ENCODE measurements around the gene RNF214. TPM values are rescaled to one million over a fixed set of nuclear protein-coding genes. Genes with fewer than 3 reads are reported as not detected.

RNF214 gene
- total and polyA plus RNA-seq, 2 of the 13 experiments (the other 11 are each of a cell fraction or from before 2014, with no cell fraction given) = 10.7 to 12.6 TPM

- TF ChIP-seq, protein P1, sequence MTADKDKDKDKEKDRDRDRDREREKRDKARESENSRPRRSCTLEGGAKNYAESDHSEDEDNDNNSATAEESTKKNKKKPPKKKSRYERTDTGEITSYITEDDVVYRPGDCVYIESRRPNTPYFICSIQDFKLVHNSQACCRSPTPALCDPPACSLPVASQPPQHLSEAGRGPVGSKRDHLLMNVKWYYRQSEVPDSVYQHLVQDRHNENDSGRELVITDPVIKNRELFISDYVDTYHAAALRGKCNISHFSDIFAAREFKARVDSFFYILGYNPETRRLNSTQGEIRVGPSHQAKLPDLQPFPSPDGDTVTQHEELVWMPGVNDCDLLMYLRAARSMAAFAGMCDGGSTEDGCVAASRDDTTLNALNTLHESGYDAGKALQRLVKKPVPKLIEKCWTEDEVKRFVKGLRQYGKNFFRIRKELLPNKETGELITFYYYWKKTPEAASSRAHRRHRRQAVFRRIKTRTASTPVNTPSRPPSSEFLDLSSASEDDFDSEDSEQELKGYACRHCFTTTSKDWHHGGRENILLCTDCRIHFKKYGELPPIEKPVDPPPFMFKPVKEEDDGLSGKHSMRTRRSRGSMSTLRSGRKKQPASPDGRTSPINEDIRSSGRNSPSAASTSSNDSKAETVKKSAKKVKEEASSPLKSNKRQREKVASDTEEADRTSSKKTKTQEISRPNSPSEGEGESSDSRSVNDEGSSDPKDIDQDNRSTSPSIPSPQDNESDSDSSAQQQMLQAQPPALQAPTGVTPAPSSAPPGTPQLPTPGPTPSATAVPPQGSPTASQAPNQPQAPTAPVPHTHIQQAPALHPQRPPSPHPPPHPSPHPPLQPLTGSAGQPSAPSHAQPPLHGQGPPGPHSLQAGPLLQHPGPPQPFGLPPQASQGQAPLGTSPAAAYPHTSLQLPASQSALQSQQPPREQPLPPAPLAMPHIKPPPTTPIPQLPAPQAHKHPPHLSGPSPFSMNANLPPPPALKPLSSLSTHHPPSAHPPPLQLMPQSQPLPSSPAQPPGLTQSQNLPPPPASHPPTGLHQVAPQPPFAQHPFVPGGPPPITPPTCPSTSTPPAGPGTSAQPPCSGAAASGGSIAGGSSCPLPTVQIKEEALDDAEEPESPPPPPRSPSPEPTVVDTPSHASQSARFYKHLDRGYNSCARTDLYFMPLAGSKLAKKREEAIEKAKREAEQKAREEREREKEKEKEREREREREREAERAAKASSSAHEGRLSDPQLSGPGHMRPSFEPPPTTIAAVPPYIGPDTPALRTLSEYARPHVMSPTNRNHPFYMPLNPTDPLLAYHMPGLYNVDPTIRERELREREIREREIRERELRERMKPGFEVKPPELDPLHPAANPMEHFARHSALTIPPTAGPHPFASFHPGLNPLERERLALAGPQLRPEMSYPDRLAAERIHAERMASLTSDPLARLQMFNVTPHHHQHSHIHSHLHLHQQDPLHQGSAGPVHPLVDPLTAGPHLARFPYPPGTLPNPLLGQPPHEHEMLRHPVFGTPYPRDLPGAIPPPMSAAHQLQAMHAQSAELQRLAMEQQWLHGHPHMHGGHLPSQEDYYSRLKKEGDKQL (CRISPR knock-in tag; IDR thresholded peaks at IDR 0.05; ENCODE audit: low read depth) = no peak
- no peak for TF ChIP-seq ZNF761 (CRISPR knock-in tag; conservative IDR thresholded peaks at IDR 0.05)
- TF ChIP-seq ZNF224 (CRISPR knock-in tag; IDR thresholded peaks at IDR 0.05) = no peak
- TF ChIP-seq PHF8 (CRISPR knock-in tag; IDR thresholded peaks at IDR 0.05) = 0 out of 2 replicates have a peak, but pooled peaks have one; percentile 60
- TF ChIP-seq IRF9 (CRISPR knock-in tag; IDR thresholded peaks at IDR 0.05; ENCODE audit: borderline replicate concordance) = no peak
- TF ChIP-seq ZNF138 (CRISPR knock-in tag; IDR thresholded peaks at IDR 0.05; ENCODE audit: low read depth) = no peak
- TF ChIP-seq ZNF780A (CRISPR knock-in tag; IDR thresholded peaks at IDR 0.05) = no peak
- TF ChIP-seq ZNF30 (CRISPR knock-in tag; IDR thresholded peaks at IDR 0.05) = no peak
- TF ChIP-seq GATAD2A (CRISPR knock-in tag; IDR thresholded peaks at IDR 0.05) = 0 out of 2 replicates have a peak, but pooled peaks have one; percentile 32
- no peak for TF ChIP-seq RELA (CRISPR knock-in tag; IDR thresholded peaks at IDR 0.05)
- no peak for TF ChIP-seq ZNF724P (CRISPR knock-in tag; IDR thresholded peaks at IDR 0.05; ENCODE audit: borderline replicate concordance)
- peak; percentile 46; the same call in 1 of the 2 replicates for TF ChIP-seq ZNF670 (CRISPR knock-in tag; IDR thresholded peaks at IDR 0.05; ENCODE audit: borderline replicate concordance)
- TF ChIP-seq MYNN (CRISPR knock-in tag; IDR thresholded peaks at IDR 0.05; ENCODE audit: low read depth) = no peak
- TF ChIP-seq, protein P2, sequence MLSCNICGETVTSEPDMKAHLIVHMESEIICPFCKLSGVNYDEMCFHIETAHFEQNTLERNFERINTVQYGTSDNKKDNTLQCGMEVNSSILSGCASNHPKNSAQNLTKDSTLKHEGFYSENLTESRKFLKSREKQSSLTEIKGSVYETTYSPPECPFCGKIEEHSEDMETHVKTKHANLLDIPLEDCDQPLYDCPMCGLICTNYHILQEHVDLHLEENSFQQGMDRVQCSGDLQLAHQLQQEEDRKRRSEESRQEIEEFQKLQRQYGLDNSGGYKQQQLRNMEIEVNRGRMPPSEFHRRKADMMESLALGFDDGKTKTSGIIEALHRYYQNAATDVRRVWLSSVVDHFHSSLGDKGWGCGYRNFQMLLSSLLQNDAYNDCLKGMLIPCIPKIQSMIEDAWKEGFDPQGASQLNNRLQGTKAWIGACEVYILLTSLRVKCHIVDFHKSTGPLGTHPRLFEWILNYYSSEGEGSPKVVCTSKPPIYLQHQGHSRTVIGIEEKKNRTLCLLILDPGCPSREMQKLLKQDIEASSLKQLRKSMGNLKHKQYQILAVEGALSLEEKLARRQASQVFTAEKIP (CRISPR knock-in tag; IDR thresholded peaks at IDR 0.05; ENCODE audit: borderline replicate concordance) = no peak
- TF ChIP-seq ZNF296 (CRISPR knock-in tag; conservative IDR thresholded peaks at IDR 0.05) = no peak
- TF ChIP-seq ZNF720 (CRISPR knock-in tag; IDR thresholded peaks at IDR 0.05) = no peak
- no peak for TF ChIP-seq MTERF4 (CRISPR knock-in tag; IDR thresholded peaks at IDR 0.05)
- TF ChIP-seq ZSCAN31 (CRISPR knock-in tag; IDR thresholded peaks at IDR 0.05; ENCODE audit: low read depth) = no peak
- TF ChIP-seq RXRB (CRISPR knock-in tag; IDR thresholded peaks at IDR 0.05; ENCODE audit: borderline replicate concordance) = peak; percentile 42
- no peak for TF ChIP-seq TCF12 (IDR thresholded peaks at IDR 0.05)
- no peak for TF ChIP-seq TCF12 (CRISPR knock-in tag; IDR thresholded peaks at IDR 0.05)
- no peak for TF ChIP-seq ZNF552 (CRISPR knock-in tag; IDR thresholded peaks at IDR 0.05; ENCODE audit: borderline replicate concordance)
These were observed 83.9 kb downstream of the RNF214 start, which contains the start of gene BACE1 (continued) for GRCh38 chr11:117316197-117316961.

All from HepG2 (cell line).